Stimulated activated CD8-positive, alpha-beta memory T cell treated with anti-CD3 and anti-CD28 coated beads, Interleukin-15, amount 100 ng/mL, for 48 hours (primary cell): ENCODE results near the gene RSPH9.
A peak's percentile ranks its signal among the peaks of the same experiment; 100 is the strongest.

Experiments
- DNase-seq, 2 donors: peaks; one replicate each; pipeline ENCODE4 v3.0.0-alpha.2; 2020; ENCODE audit warnings: low read depth in 2 of 2

The RSPH9 gene

DNA sequence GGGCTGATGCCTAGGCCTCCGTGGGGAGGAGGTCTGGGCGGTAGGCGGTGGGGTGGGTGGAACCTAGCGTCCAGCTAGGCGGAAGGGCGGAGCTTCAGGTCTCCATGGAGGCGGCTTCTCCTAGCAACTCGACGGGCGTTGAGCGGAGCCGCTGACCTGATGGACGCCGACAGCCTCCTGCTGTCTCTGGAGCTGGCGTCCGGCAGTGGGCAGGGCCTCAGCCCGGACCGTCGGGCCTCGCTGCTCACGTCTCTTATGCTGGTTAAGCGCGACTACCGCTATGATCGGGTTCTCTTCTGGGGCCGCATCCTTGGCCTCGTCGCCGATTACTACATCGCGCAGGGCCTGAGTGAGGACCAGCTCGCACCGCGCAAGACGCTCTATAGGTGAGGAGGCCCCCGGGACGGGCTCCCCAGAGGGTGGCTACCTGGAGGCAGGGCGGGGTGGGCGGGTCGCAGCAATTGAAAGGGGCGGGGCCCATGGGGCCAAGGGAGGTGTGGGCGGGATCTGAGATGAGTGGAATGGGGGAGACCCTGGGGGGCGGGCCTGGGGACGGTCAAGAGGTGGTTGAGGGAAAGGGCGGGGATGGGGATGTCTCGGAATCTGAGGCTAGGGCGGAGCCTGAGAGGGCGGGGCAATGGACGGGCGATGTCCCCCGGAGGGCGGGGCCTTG, at the start of gene RSPH9:
TSS of gene RSPH9 (plus strand) at position 97 of the 673 bp plus-strand sequence. CDS start at position 160, 63 bp downstream.
- peak in 1 of 2 donors; percentile 58 for DNase-seq

DNA sequence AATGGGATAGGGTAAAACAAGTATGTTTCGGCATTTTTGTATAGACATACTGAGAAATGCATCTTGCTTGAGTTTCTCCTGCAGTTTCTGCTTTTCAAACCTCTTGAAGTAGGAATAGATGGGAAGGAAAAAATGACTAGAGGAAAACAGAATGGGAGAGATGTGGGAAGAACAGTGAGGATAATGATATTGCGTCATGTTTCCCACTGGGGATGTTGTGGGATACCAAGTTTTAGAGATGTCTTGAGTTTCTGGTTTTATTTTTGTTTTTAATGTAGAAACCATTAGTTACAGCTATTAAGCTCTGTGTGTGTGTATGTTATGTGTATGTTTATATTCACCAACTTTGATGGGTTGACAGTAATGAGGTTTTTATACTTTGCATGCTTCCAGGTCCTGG, 44.2 kb upstream of the RSPH9 start:
- no peak for DNase-seq

DNA sequence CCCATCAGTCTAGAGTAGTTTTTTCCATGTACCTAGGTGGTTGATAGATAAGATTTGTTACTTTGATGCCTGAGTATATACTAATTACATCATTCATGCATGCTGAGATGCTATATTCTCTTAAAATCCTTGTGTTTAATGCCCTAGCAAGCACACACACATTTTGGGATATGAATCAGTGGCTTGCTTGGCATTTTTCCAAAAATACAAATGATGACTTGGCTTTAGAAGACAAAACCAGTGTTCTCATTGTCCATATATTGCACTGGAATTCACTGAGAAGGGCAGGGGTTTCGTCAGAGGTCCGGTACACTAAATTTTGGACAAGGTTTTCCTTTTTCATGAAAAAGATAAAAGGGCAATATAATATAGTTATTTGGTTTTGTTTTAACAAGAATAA, 40.7 kb upstream of the RSPH9 start:
- no peak for DNase-seq

GRCh38 chr6:43606019-43606418, 38.8 kb upstream of the RSPH9 start:
- DNase-seq, result no peak

- no peak for DNase-seq
These were observed 36.5 kb upstream of the RSPH9 start for GRCh38 chr6:43608310-43608763.

GRCh38 chr6:43608807-43609206, 36.0 kb upstream of the RSPH9 start:
- DNase-seq, result no peak

DNA sequence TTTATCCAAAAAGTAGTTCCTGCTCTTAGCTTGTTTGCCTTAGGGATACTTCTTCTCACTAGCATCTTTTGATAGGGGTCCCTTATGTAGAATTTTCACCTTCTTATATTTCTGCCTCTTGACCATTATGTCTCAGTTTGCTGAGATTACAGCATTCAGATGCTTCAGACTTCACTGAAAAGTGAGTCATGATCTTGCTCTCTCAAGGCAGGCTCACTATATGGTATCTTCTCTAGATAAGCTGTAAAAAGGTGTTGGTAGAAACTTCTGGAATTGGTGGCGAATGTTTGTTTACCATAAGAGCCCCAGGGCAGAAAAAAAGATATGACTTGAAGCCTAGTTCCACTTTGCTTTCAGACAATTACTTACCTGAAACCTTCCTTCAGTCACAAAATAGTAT, 35.4 kb upstream of the RSPH9 start:
- DNase-seq, result no peak

DNA sequence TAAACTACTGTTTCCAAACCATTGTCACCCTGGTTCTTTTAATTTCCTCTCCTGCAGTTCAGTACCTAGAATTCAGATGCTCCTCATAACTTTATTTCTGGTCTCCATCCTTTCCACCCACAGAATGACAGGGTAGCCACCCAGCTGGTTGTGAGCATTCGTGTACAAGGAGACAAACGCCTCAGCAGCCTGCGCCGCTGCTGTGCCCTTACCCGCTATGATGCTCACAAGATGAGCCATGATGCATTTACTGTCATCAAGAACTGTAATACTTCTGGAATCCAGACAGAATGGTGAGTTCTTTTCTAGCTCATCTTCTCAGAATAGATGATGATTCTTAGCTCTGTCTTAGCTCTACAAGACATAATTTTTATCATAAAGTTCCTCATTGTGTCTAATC, 34.4 kb upstream of the RSPH9 start:
- no peak for DNase-seq

DNA sequence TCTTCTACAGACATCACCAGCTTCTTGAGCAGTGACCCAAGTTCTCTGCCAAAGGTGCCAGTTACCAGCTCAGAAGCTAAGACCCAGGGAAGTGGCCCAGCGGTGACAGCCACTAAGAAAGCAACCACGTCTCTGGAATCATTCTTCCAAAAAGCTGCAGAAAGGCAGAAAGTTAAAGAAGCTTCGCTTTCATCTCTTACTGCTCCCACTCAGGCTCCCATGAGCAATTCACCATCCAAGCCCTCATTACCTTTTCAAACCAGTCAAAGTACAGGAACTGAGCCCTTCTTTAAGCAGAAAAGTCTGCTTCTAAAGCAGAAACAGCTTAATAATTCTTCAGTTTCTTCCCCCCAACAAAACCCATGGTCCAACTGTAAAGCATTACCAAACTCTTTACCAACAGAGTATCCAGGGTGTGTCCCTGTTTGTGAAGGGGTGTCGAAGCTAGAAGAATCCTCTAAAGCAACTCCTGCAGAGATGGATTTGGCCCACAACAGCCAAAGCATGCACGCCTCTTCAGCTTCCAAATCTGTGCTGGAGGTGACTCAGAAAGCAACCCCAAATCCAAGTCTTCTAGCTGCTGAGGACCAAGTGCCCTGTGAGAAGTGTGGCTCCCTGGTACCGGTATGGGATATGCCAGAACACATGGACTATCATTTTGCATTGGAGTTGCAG, 31.0 kb upstream of the RSPH9 start:
- DNase-seq, result no peak

GRCh38 chr6:43614396-43614730, 30.5 kb upstream of the RSPH9 start:
- DNase-seq, result no peak

GRCh38 chr6:43616725-43617472, 27.9 kb upstream of the RSPH9 start:
- no peak for DNase-seq

DNA sequence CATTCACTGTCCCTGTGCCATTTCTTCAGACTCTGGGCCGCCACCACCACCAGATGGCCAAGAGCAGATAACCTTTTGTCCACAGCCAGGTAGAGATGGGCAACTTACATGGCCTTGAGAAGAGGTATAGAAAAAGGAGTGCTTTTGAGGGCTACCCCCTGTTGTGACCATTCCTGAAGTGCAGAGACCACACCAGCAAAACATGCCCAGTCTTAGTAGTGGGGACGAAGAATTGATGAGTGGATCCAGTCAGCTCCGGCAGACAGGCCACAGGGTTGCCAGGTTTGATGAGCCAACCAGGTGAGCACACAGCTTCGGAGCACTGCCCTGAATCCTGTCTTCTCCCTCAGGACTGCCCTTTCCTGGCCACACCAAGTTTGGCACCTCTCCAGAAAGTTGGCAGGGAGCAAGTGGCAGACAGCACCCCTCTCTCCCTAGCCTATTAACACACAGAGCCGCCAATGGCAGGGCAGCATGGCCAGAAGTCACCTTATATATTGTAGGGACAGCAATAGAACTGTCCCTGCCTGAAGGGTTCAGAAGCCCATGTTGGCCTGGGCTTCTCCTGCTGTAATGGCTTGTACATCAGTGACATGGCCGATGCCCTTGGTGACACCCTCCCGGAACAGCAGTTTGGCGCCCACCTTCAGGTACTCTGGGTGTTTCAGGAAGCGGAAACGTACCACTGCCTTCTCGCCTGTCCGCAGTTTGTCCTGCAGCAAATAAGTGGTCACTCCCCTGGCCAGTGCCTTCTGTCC, 23.6 kb upstream of the RSPH9 start:
- DNase-seq, result no peak

GRCh38 chr6:43621836-43622180, 23.0 kb upstream of the RSPH9 start:
- DNase-seq, result no peak

DNA sequence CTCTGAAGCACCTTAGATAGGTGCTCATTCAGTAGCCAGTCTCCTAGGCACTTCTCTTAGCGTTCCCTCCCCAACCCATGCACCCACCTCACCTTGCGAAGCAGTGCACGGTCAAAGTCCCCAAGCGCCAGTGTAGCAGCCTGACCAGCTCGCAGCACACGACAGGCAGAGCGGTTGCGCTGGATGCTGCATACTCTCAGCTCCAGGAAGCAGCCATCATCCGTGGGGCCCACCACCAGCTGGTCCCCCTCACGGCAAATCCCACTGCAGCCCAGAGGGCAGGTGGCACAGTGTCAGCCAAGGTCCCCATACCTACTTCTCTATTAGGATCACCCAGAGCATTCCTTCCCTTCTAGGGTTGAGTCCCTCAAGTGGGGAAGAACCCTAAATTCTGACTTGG, 22.3 kb upstream of the RSPH9 start:
- DNase-seq, result no peak

- DNase-seq, result no peak
These were observed 20.7 kb upstream of the RSPH9 start for GRCh38 chr6:43623880-43624785.

DNA sequence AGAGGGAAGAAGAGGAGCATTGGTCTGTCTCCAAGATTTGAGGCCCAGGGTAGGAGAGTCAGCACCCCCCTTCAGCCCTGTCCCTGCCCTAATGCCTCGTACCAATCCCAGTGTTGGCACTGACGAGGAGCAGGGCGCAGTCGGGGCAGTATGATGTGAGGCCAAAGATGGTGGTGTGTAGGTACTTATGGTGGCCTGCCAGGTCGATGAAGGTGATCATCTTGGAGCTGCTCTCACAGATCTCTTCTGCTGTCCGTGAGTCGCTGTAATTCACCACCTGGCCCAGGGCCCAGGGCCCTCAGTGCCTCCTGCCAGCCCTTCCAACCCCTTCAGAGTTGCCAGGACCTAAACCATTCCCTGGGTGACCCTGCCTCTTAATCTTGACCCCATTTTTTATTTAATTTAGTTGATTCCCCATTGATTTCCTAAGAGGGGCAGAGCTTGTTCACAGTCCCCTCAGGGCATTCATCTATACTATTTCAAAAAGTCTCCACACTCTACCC, 20.0 kb upstream of the RSPH9 start:
- DNase-seq, result no peak

- DNase-seq, result no peak
These were observed 19.3 kb upstream of the RSPH9 start for GRCh38 chr6:43625393-43625992.

DNA sequence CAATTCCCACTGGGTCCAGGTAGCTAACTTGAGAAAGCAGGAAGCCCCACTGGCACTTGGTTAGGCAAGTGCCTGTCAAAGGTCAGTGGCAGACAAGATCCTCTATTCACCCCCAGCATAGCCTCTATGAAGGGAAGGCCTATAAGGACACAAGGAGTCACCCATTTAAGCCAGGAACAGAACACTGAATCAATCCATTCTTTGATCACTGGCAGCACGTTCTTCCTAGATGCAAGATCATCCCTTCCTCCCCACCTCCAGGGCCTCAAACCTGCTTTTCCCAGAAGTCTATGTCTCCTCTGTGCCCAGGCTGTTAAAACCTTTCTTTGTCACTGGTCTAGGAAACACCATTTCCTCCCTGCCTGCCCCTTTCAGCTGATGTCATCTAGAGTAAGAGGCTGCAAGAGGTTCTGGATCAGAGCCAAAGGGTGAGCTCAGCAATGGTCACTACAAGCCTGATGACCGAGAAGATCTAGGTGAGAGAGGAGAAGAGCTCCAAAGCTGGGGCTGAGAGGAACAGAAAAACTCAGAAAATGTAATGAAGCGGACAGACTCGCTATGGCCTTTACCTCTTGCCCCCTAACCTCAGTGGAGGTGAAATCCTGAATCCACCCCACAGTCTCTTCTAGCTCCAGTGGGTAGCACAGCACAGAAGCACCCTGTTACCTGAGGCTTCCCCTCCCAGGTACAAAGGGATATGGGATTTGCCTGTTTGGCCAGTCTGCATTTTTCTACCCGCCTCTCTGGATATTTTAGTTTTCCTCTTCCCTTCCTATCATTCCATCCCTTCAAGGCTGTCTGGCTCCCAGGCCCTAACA, 17.6 kb upstream of the RSPH9 start:
- no peak for DNase-seq

GRCh38 chr6:43628393-43629103, 16.3 kb upstream of the RSPH9 start:
- peak in 1 of 2 donors; percentile 22 for DNase-seq
